NCI-H187 treated with DMSO at 0.1 percent for 48 hours (cell line): Measurements from ENCODE around the gene CADM2.
"Not testable (repeated sequence)": the region's sequence is repeated elsewhere in the genome, so short reads cannot be mapped to it uniquely, and the experiment has no call there.

Experiments
- DNase-seq: peaks from one replicate; lab custom pipeline; 2025; lab: John Stamatoyannopoulos, UW

Gene CADM2

GRCh38 chr3:85950435-85950834 is 991.6 kb downstream of the CADM2 start:
- no peak for DNase-seq

GRCh38 chr3:85960793-85961192 is 1002.0 kb downstream of the CADM2 start:
- no peak for DNase-seq

GRCh38 chr3:85977615-85978338 is 1019.0 kb downstream of the CADM2 start:
- DNase-seq, result no peak

GRCh38 chr3:85979034-85979433 is 1020.2 kb downstream of the CADM2 start:
- DNase-seq, result no peak

GRCh38 chr3:85989581-85989980 is 1030.8 kb downstream of the CADM2 start:
- DNase-seq, result not testable (repeated sequence)

GRCh38 chr3:86029590-86029989 is 1070.8 kb downstream of the CADM2 start:
- no peak for DNase-seq

- DNase-seq, result no peak
Measured at GRCh38 chr3:86037916-86038315, 1079.1 kb downstream of the CADM2 start.

GRCh38 chr3:86046436-86047136 is 1087.8 kb downstream of the CADM2 start:
- no peak for DNase-seq

- no peak for DNase-seq
Measured at GRCh38 chr3:86047161-86047560, 1088.4 kb downstream of the CADM2 start.

- DNase-seq, result no peak
Measured at GRCh38 chr3:86051058-86051457, 1092.3 kb downstream of the CADM2 start.

- no peak for DNase-seq
Measured at GRCh38 chr3:86056032-86056431, 1097.2 kb downstream of the CADM2 start.

- no peak for DNase-seq
Measured at GRCh38 chr3:86056962-86057361, 1098.2 kb downstream of the CADM2 start.

GRCh38 chr3:86073799-86074198 is 1115.0 kb downstream of the CADM2 start:
- no peak for DNase-seq

GRCh38 chr3:86087160-86087871 is 1128.5 kb downstream of the CADM2 start:
- no peak for DNase-seq

GRCh38 chr3:86104154-86104553 is 1145.4 kb downstream of the CADM2 start:
- no peak for DNase-seq

- no peak for DNase-seq
Measured at GRCh38 chr3:86109434-86109833, 1150.6 kb downstream of the CADM2 start.
